ENCODE data around the gene NRIP1. TPM values are rescaled to one million over a fixed set of nuclear protein-coding genes. Genes with fewer than 3 reads are reported as not detected.

The NRIP1 gene
- total and polyA plus RNA-seq, 8 donors = 22.6 to 30.5 (median 27.6) TPM

- Histone ChIP-seq H3K4me1 (peaks cover 0 to 8% of the 10 kb centered on the region in 2 donors), H3K36me3 (no peaks in the 10 kb centered on the region), H3K9me3 (no peaks in the 10 kb centered on the region), H3K4me3 (no peak overlapping the region), H3K27me3 (no peaks in the 10 kb centered on the region), H3K27ac (no peak overlapping the region)
- no peak for TF ChIP-seq CTCF (IDR thresholded peaks at IDR 0.05)
- intact Hi-C loops (cut with DNase I) = no loop called here
- ATAC-seq (no peak), DNase-seq (no peak)
Observed at GRCh38 chr21:15042531-15042930, 22.3 kb downstream of the NRIP1 start.

GRCh38 chr21:15039607-15040299 lies 25.0 kb downstream of the NRIP1 start:
- no peak for ATAC-seq
- no peak for DNase-seq
- Histone ChIP-seq H3K4me3 (no peak overlapping the region), H3K36me3 (no peaks in the 10 kb centered on the region), H3K27ac (no peak overlapping the region), H3K4me1 (peaks cover 1 to 6% of the 10 kb centered on the region in 2 donors), H3K9me3 (no peaks in the 10 kb centered on the region), H3K27me3 (no peaks in the 10 kb centered on the region)
- TF ChIP-seq CTCF (IDR thresholded peaks at IDR 0.05) = no peak
- intact Hi-C loops (cut with DNase I) = no loop called here

- H3K36me3 ChIP-seq = no peaks in the 10 kb centered on the region
- no peak overlapping the region for H3K4me3 ChIP-seq
- ATAC-seq (no peak), DNase-seq (no peak)
- TF ChIP-seq CTCF (IDR thresholded peaks at IDR 0.05) = no peak
- intact Hi-C loops (cut with DNase I) = no loop called here
- H3K27me3 ChIP-seq = no peaks in the 10 kb centered on the region
- H3K9me3 ChIP-seq = no peaks in the 10 kb centered on the region
- H3K27ac ChIP-seq = no peak overlapping the region
- H3K4me1 ChIP-seq = peaks cover 8 to 20% of the 10 kb centered on the region in 2 donors
Observed at GRCh38 chr21:15037900-15038293, 26.9 kb downstream of the NRIP1 start.

GRCh38 chr21:15037095-15037899 lies 27.5 kb downstream of the NRIP1 start:
- H3K9me3 ChIP-seq = no peaks in the 10 kb centered on the region
- H3K4me3 ChIP-seq = no peak overlapping the region
- ATAC-seq (no peak), DNase-seq (no peak)
- TF ChIP-seq CTCF (IDR thresholded peaks at IDR 0.05) = no peak
- no peak overlapping the region for H3K27ac ChIP-seq
- peaks cover 8 to 20% of the 10 kb centered on the region in 2 donors for H3K4me1 ChIP-seq
- intact Hi-C loops (cut with DNase I) = no loop called here
- H3K36me3 ChIP-seq = no peaks in the 10 kb centered on the region
- no peaks in the 10 kb centered on the region for H3K27me3 ChIP-seq

GRCh38 chr21:15036189-15036588 lies 28.6 kb downstream of the NRIP1 start:
- ATAC-seq (no peak), DNase-seq (no peak)
- Histone ChIP-seq H3K9me3 (no peaks in the 10 kb centered on the region), H3K4me3 (no peak overlapping the region), H3K4me1 (peaks cover 8 to 20% of the 10 kb centered on the region in 2 donors), H3K27ac (no peak overlapping the region), H3K27me3 (no peaks in the 10 kb centered on the region), H3K36me3 (no peaks in the 10 kb centered on the region)
- intact Hi-C loops (cut with DNase I) = no loop called here
- TF ChIP-seq CTCF (IDR thresholded peaks at IDR 0.05) = no peak
